A549 (cell line): ENCODE data around the gene ERGIC1. TPM values are rescaled to one million over a fixed set of nuclear protein-coding genes. Genes with fewer than 3 reads are reported as not detected.
A peak's percentile ranks its signal among the peaks of the same experiment; 100 is the strongest.

Experiments
- ATAC-seq, 2 experiments: fragments of 200-7000 bp in 1 of 2; fragments of >200 bp in 1 of 2; cut with Nextera tagmentation in 1 of 2; cut with Tn5 transposase in 1 of 2; 3 replicates each; pipeline versions ENCODE4 v1.8.0 to v1.9.1; 2018 to 2020; ENCODE audit warnings: mild to moderate bottlenecking in 1 of 2, moderate library complexity in 1 of 2
- CTCF ChIA-PET: fragments of 300-600 bp; sonication (Branson Sonifier 250); formaldehyde crosslinking; extraction: SDS; loops from one replicate; lab custom pipeline; 2021; ENCODE audit warnings: antibody characterized with exemption, inconsistent platforms; lab: Yijun Ruan, JAX
- POLR2A ChIA-PET: fragments of 350-600 bp; formaldehyde crosslinking; extraction: SDS; loops from one replicate; lab custom pipeline; 2021; ENCODE audit warnings: antibody characterized with exemption, inconsistent platforms; lab: Yijun Ruan, JAX
- DNase-seq, 2 experiments: peaks; one replicate each; pipeline versions ENCODE4 v3.0.0 to v3.0.0-alpha.2; 2011 to 2016; ENCODE audit warnings: low read depth in 1 of 2, low spot score in 1 of 2
- FAIRE-seq: peaks from 2 replicates; lab custom pipeline; 2011; peaks lifted over from hg19 to GRCh38; lab: Jason Lieb, UNC
- H3K27ac ChIP-seq, 2 experiments: fragments of >200 bp; sonication (Bioruptor Twin); formaldehyde crosslinking; 3 replicates each; pipeline ENCODE4 v1.5.1; 2016 to 2017
- H3K4me1 ChIP-seq: fragments of >200 bp; sonication (Bioruptor Twin); formaldehyde crosslinking; 3 replicates; pipeline ENCODE4 v1.6.1; 2016
- H3K4me2 ChIP-seq: fragments of >200 bp; sonication (Bioruptor Twin); formaldehyde crosslinking; 3 replicates; pipeline ENCODE4 v1.6.1; 2016
- H3K4me3 ChIP-seq: fragments of >200 bp; sonication (Bioruptor Twin); formaldehyde crosslinking; 3 replicates; pipeline ENCODE4 v1.5.1; 2016
- H3K9me3 ChIP-seq: fragments of >200 bp; sonication (Bioruptor Twin); formaldehyde crosslinking; 3 replicates; pipeline ENCODE4 v1.6.1; 2016
- CBX8 ChIP-seq: fragments of 200-600 bp; sonication (generic); IDR thresholded peaks from 2 replicates; pipeline ENCODE4 v1.6.1; 2016
- EHF ChIP-seq: fragments of 250-450 bp; sonication (Bioruptor Pico); IDR thresholded peaks from 2 replicates; pipeline ENCODE4 v1.5.0; 2020; ENCODE audit warnings: mild to moderate bottlenecking
- GATA3 ChIP-seq: IDR thresholded peaks from 2 replicates; pipeline ENCODE4 v1.6.1; 2012; ENCODE audit warnings: borderline replicate concordance
- HOXA7 ChIP-seq: fragments of 250-450 bp; sonication (Bioruptor Pico); IDR thresholded peaks from 2 replicates; pipeline ENCODE4 v1.5.0; 2020; ENCODE audit warnings: mild to moderate bottlenecking, moderate library complexity
- HOXB13 ChIP-seq: fragments of 250-450 bp; sonication (Bioruptor Pico); IDR thresholded peaks from 2 replicates; pipeline ENCODE4 v1.5.0; 2020; ENCODE audit warnings: low read depth, mild to moderate bottlenecking, moderate library complexity
- HOXB5 ChIP-seq: fragments of 250-450 bp; sonication (Bioruptor Pico); IDR thresholded peaks from 2 replicates; pipeline ENCODE4 v1.5.0; 2020; ENCODE audit warnings: mild to moderate bottlenecking, moderate library complexity
- JUN ChIP-seq, 2 experiments: fragments of >200 bp; sonication (Bioruptor Twin); formaldehyde crosslinking; IDR thresholded peaks; 2 replicates in 1 of 2; 3 replicates in 1 of 2; pipeline ENCODE4 v1.6.1; 2016 to 2017
- KDM1A ChIP-seq: fragments of 200-600 bp; sonication (generic); IDR thresholded peaks from 2 replicates; pipeline ENCODE4 v1.6.1; 2016; ENCODE audit warnings: low read depth, mild to moderate bottlenecking
- MYC ChIP-seq: IDR thresholded peaks from 2 replicates; pipeline ENCODE4 v1.6.1; 2012; ENCODE audit warnings: mild to moderate bottlenecking, inconsistent platforms, low read length, improper control_type of control experiment, borderline replicate concordance
- NFE2L2 ChIP-seq: fragments of 150-350 bp; conservative IDR thresholded peaks from 2 replicates; pipeline ENCODE4 v1.6.1; 2014; ENCODE audit warnings: low read length
- NR3C1 ChIP-seq: fragments of >200 bp; sonication (Bioruptor Twin); formaldehyde crosslinking; IDR thresholded peaks from 3 replicates; pipeline ENCODE4 v1.6.1; 2017
- RCOR1 ChIP-seq: fragments of 150-350 bp; IDR thresholded peaks from 2 replicates; pipeline ENCODE4 v1.6.1; 2014; ENCODE audit warnings: antibody characterized with exemption, low read length, low read depth
- RNF2 ChIP-seq: fragments of 200-600 bp; sonication (generic); IDR thresholded peaks from 2 replicates; pipeline ENCODE4 v1.6.1; 2016; ENCODE audit warnings: low read depth, mild to moderate bottlenecking, antibody characterized with exemption, moderate library complexity, borderline replicate concordance
- TFCP2L1 ChIP-seq: fragments of 250-450 bp; sonication (Bioruptor Pico); IDR thresholded peaks from 2 replicates; pipeline ENCODE4 v1.5.0; 2021; ENCODE audit warnings: mild to moderate bottlenecking
- WGBS: methylation state at CpG from one replicate; pipeline ENCODE4 v1.1.6; 2017; ENCODE audit errors: missing lambda C conversion rate; 5-methylcytosine and 5-hydroxymethylcytosine counted together
- polyA plus RNA-seq, 4 experiments: library from polyadenylated mRNA; depleted of rRNA in 3 of 4; stranded (reverse); fragments of >200 nt; fragmentation: RNase III in 1 of 4; extraction: RNeasy Plus Mini Kit Qiagen cat#74134 plus additional on column Dnase treatment in 1 of 4; gene quantifications; 2 replicates in 3 of 4; 3 replicates in 1 of 4; pipeline ENCODE4 v1.2.3, GENCODE V29; 2011 to 2017
- TF ChIP-seq, protein P1 (sequence below): fragments of 250-450 bp; sonication (Bioruptor Pico); IDR thresholded peaks from 2 replicates; pipeline ENCODE4 v1.5.0; 2021; ENCODE audit warnings: mild to moderate bottlenecking, moderate library complexity, borderline replicate concordance
- TF ChIP-seq, protein P2 (sequence below): fragments of 250-450 bp; sonication (Bioruptor Pico); IDR thresholded peaks from 2 replicates; pipeline ENCODE4 v1.5.0; 2020; ENCODE audit warnings: low read depth, mild to moderate bottlenecking, moderate library complexity

Gene ERGIC1
- polyA plus RNA-seq, 2 of the 4 experiments (the other 2 are of a cell fraction), result 176 to 304 TPM

DNA sequence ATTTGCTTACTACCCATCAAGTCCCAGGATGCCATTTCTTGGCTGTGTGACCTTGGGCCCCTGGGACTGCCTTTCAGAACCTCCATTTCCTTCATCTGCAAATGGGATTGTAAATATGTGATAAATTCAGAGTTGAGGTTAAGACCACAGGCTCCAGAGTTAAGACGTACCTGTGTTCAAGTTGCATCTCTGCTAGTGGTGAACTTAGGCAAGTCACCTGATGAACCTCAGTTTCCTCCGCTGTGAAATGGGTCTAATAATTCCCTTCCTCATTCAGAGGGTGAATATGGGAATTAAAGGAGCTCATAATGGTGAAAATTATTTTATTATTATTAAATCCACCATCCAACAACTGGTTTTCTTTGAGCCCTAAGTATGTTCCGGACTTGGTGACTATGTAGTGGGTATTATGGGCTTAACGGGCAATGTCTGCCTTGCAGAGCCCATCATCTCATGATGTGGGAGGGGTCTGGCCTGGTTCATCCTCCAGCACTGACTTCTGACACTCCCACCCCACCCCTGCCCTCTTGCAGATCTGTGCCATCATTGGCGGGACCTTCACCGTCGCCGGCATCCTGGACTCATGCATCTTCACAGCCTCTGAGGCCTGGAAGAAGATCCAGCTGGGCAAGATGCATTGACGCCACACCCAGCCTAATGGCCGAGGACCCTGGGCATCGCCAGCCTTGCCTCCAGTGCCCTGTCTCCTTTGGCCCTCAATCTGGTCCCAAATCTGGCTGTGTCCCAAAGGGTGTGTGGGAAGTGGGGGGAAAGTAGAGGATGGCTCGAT lies 116.3 kb downstream of the ERGIC1 start:
- ATAC-seq (no peak), DNase-seq (no peak), FAIRE-seq (no peak)
- POLR2A ChIA-PET, result no interaction called here
- Histone ChIP-seq H3K9me3 (no peaks in the 10 kb centered on the region), H3K4me2 (no peak overlapping the region), H3K4me1 (peaks cover 45% of the 10 kb centered on the region), H3K4me3 (no peak overlapping the region), H3K27ac (peak overlapping the region in 1 of 2 experiments; percentile 94; a peak in 3 of 6 replicates)
- 93% methylated on average over 12 of the region's 12 CpGs for WGBS
- CTCF ChIA-PET, result interaction anchor here (1.1 to 9.1 kb wide), 6 partner anchors 9 to 237 kb away, joined by 3 to 113 read pairs (median 5); partner anchors contain the start of gene RPL26L1
- TF ChIP-seq, protein P1, sequence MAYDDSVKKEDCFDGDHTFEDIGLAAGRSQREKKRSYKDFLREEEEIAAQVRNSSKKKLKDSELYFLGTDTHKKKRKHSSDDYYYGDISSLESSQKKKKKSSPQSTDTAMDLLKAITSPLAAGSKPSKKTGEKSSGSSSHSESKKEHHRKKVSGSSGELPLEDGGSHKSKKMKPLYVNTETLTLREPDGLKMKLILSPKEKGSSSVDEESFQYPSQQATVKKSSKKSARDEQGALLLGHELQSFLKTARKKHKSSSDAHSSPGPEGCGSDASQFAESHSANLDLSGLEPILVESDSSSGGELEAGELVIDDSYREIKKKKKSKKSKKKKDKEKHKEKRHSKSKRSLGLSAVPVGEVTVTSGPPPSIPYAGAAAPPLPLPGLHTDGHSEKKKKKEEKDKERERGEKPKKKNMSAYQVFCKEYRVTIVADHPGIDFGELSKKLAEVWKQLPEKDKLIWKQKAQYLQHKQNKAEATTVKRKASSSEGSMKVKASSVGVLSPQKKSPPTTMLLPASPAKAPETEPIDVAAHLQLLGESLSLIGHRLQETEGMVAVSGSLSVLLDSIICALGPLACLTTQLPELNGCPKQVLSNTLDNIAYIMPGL (CRISPR knock-in tag), result no peak
- TF ChIP-seq NR3C1 (no peak), NFE2L2 (no peak), CBX8 (no peak), HOXB5 (CRISPR knock-in tag) (no peak)

DNA sequence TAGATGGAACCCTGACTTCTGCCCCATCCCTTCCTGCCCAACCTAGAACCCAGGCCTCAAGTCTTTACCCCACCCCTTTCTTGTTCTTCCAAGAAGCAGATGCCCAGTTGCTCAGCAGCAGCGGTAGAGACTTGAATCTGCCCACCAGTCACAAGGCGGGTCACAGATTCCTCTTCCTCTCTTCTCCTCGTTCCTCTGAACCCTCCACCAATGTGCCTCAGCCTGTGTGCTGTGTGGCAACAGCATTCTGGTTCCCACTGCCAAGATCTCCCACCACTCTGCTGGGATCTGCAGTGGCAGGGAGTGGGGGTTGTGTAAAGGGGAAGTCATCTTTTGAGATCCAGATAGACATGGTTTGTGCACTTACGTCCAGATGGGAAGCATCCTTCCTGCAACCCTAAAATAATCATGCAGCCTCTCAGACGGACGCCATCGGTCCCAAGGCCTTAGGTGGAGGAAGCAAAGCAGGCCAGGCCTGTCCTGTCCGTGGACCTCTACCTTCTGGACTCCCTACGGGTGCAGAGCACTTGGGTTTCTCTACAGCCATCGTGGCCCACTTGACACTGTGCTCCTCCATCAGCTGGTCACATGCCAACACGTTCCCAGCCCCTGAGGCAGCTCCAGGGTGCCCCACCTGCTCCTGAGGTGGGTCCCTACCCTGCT lies 117.5 kb downstream of the ERGIC1 start:
- H3K4me3 ChIP-seq, result no peak overlapping the region
- POLR2A ChIA-PET, result interaction anchor here (1.4 kb wide), 1 partner anchor 180 kb away, joined by 4 read pairs; the partner anchor contains the start of gene DUSP1

DNA sequence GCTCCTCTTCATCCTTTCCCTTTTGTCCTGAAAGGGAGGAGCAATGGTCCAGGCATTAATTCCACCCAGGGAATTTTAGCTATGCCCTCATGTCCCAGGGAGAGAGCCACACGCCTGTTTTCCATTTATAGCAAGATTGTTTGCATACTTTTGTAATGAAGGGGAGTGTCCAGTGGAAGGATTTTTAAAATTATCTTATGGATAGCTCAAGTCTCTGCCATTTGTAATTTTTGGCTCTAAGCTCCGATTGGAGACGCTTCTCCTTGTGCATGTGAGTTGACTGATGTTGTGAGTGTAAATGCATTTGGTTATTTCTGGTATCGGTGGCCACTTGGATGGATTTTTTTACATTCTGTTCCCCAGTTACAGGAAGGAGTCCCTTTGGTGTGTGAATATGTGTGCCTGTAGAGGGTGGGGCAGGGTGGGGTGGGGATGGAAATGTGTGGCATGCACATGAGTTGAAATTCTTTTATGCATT lies 118.0 kb downstream of the ERGIC1 start:
- CTCF ChIA-PET, result interaction anchor here (0.6 to 9.1 kb wide), 2 partner anchors 14 to 16 kb away, joined by 3 to 113 read pairs; no protein-coding TSS in a partner anchor
- Histone ChIP-seq H3K4me2 (peak overlapping the region; percentile 54), H3K4me1 (peaks cover 61% of the 10 kb centered on the region), H3K9me3 (no peaks in the 10 kb centered on the region), H3K4me3 (no peak overlapping the region), H3K27ac (peak overlapping the region; percentile 94 to 95)
- DNase-seq (peak in 1 of 2 experiments; percentile 70), ATAC-seq (peak in 1 of 2 experiments; percentile 9; a peak in 3 of 6 replicates), FAIRE-seq (no peak)
- POLR2A ChIA-PET, result interaction anchor here (1.4 kb wide), 1 partner anchor 181 kb away, joined by 4 read pairs; the partner anchor contains the start of gene DUSP1
- 27% methylated on average over 4 of the region's 4 CpGs for WGBS
- TF ChIP-seq HOXB13 (peak; percentile 19; the same call in 1 of the 2 replicates), MYC (no peak), GATA3 (no peak), RNF2 (no peak), RCOR1 (no peak), KDM1A (no peak), EHF (CRISPR knock-in tag) (0 out of 2 replicates have a peak, but pooled peaks have one; percentile 14), HOXA7 (CRISPR knock-in tag) (no peak), TFCP2L1 (no peak), HOXB5 (CRISPR knock-in tag) (no peak)
- TF ChIP-seq, protein P2, sequence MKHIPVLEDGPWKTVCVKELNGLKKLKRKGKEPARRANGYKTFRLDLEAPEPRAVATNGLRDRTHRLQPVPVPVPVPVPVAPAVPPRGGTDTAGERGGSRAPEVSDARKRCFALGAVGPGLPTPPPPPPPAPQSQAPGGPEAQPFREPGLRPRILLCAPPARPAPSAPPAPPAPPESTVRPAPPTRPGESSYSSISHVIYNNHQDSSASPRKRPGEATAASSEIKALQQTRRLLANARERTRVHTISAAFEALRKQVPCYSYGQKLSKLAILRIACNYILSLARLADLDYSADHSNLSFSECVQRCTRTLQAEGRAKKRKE, result no peak

More for the DNA sequence above, 117.5 kb downstream of the ERGIC1 start:
- ATAC-seq (no peak), DNase-seq (no peak), FAIRE-seq (no peak)
- Histone ChIP-seq H3K4me2 (peak overlapping the region; percentile 54), H3K9me3 (no peaks in the 10 kb centered on the region), H3K4me1 (peaks cover 55% of the 10 kb centered on the region), H3K27ac (peak overlapping the region; percentile 94 to 95)
- 82% methylated on average over 11 of the region's 11 CpGs for WGBS
- TF ChIP-seq HOXB5 (CRISPR knock-in tag) (no peak), HOXB13 (peak; percentile 41), JUN (IDR thresholded peaks at IDR 0.05) (0 out of 5 replicates have a peak, but pooled peaks of 1 of the 2 experiments have one; percentile 10)
- CTCF ChIA-PET, result interaction anchor here (0.6 to 9.1 kb wide), 5 partner anchors 15 to 239 kb away, joined by 3 to 113 read pairs (median 5); no protein-coding TSS in a partner anchor
